ENCODE measurements around the gene SMLR1.
"Not testable (repeated sequence)": the region's sequence is repeated elsewhere in the genome, so short reads cannot be mapped to it uniquely, and the experiment has no call there.

The SMLR1 gene

DNA sequence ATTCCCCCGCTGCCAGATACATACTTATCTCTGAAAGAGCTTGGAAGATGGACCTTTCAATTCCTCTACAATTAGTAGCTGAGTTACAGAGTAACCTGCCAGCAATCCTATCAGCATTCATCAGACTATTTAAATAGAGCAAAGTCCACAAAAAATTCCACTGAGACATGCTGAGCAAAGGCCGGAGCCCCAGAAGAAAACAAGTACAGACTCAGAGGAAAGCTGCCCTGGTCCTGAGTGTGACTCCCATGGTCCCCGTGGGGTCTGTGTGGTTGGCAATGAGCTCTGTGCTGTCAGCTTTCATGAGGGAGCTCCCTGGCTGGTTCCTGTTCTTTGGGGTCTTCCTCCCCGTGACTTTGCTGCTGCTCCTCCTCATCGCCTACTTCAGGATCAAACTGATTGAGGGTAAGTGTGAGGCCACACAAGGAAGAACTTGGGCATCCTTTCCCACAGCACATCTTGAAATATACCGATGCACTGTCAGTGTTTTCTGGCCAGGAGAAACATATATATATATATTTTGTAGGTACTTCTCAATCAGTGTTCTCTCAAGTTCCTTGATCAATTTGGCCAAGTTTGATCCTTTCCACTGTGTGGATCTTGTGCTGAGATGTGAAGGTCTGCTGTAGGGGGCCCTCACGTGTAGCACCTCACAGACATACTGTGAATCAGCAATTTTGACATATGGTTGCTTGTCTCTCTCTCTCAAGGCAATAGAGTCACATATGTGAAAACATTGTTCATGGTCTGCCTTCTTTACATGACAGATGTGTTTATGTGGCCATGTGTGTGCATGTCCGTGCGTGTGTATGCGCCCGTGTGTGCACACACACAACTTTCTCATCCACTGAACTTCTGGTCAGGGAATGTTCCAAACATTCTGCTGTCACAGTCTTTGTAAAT, at the start of gene SMLR1:
SMLR1 (plus strand) TSS at position 160 of the 903 bp plus-strand sequence; CDS start at position 168, 8 bp downstream.
- no peak for DNase-seq

DNA sequence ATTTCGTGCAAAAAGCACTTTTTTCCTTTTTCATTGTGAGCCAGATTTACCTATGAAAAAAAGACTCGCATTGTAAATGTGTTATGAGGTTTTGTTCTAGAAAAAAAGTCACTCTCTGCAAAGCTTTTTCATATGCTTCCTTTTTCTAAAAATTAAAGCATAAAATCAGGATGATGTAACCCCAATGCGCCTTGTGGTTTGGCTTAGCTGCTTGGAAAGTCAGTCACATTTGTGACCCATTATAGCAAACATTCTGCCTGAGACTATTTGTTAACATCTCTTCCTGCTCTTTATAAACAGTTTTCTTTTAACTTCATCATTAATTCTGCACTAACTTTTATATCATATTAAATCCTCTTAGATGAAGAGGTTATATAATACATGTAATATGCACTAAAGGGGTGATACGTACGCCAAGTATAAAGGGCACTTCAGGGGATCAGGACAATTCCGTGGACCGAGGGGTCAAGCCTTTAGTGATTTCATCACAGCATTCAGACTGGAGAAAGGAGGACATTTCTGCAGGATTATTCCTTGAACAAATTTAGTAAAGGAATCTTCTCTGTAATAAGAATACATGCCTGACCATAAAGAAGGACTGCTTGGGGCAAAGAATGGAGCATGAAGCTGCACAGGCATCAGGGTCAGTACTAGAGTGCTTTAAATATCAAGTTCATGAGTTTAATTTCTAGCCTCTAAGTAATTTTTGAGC, 48.1 kb upstream of the SMLR1 start:
- DNase-seq: no peak

DNA sequence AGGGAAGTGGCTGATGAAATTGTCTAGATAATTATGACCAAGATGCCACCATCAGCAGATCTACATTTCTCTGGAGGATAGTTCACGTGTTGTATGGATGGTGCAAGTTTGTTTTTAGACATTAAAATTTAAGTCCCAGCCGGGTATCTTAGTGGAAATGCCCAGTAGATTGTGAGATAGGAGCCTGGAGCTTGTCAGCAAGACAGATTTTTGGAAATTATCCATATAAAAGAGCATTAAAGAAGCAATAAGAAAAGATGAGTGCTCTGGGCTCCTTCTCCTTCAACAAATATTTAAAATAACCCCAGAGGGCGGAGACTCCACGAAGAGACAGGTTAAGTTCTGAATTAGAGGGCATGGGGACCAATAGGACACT, 47.6 kb upstream of the SMLR1 start:
- DNase-seq: no peak

DNA sequence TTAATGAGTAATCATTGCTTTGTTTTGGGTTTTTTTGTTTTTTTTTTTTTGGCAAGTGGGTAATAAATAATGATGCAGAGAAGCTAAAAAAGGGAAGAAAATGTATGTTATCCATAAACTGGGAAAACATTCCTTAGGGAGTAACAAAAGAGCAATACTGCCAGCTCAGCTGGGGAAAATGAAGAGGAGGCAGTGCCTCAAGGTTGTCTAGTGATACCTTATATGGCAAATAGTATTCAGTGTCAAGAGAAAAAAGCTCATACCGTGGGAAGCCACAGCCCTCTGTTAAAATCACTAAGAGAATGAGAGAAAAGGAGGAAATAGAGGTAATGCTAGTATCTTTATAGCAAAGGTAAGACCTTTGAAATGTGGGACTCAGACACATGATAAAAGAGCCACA, 47.1 kb upstream of the SMLR1 start:
- DNase-seq: no peak

DNA sequence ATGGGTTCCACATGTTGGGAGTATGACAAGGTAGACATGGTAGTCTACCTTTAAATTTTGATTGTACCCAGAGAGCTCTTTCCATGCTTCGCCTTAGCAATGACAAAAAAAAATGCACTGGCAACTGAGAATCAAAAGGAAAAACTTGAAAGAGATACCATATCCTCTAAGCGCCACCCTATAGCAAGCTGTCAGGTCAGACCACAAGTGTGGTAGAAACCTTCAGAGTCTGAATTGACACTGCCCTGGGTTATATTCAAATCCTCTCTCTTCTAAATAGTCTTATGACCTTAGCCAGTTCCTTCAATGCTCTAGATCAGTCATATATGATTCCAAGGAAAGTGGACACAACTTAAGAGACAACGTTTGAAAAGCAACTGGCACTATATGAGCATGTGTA, 45.6 kb upstream of the SMLR1 start:
- DNase-seq: no peak

DNA sequence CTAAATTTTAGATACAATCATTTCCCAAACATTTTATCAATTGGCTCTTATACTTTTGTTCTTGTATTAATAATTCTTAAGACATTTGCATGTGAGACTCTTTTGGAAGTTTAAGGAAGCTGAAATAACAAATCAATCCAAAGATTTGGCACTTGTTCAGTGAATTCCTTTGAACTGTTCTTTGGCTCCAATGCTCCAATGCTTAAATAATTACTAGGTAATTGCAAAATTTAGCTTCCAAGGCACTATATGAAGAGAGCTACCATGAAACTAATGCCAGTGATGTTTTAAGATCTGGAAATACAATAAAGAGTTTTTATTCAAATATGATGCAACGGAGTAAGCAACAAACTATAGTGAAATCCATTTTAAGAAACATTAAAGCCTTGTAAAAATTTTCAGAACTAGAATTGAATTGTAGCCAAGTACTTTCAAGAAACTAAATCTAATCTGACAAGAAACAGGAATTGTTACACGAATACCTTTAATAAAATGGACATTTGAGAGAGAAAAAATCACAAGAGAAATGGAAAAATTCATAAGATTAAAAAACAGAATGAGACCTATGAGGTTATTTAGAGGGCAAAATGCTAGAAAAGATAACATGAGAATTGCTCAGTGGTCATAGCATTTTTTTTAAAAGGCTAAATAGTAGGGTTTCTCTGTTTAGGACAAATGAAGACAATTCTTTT, 43.6 kb upstream of the SMLR1 start:
- DNase-seq: no peak

DNA sequence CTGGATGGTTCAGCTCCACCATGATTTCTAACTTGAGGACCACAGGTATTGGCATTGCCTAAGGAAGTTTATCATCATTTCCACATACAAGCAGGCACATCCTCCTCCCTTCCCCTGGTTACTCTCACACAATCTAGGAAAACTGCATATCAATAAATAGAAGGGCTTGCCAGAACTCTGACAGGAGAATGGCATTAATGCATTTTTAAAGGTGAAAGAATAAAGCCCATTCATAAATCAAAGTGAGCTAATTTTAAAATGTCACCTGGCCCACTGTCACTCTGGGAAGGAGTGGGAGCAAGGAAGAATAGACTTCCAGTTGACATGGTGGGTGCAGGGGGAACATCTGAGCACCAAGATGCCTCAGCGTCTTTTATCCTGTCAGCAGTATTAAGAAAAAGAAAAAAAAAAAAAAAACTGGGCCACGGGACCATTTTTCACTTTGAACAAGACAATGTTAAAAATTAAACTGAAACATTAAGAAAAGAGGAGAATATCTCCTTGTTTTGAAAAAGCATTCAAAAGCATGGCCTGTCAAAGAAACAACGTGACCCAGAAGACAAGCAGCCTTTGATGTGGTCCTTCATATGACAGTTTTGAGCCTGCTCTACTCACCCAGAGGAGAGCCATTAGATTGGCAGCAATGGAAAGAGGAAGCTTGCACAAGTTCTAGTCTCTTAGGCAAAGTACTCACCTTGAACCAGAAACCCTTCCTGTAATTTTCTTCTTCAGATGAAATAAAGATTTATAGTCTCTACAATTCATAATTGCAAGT, 39.3 kb upstream of the SMLR1 start:
- no peak for DNase-seq

DNA sequence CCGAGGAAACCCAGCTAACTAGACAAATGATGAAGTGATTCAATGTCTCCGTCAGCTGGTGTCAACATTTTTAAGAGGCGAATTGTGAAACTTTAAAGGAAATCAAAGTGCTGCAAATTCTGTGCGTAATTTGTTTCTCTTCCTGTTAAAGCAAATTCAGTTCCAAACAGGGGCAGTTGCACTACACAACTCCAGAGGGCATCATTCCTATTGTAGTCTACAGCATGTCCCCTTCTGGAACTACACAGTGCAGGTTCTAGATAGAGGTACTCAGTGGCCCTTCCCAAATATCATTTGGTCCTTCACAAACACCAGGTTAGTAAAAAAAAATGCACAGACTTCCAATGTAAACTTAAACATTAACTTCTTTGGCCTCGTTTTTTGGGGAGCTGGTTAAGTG, 38.3 kb upstream of the SMLR1 start:
- DNase-seq: no peak

DNA sequence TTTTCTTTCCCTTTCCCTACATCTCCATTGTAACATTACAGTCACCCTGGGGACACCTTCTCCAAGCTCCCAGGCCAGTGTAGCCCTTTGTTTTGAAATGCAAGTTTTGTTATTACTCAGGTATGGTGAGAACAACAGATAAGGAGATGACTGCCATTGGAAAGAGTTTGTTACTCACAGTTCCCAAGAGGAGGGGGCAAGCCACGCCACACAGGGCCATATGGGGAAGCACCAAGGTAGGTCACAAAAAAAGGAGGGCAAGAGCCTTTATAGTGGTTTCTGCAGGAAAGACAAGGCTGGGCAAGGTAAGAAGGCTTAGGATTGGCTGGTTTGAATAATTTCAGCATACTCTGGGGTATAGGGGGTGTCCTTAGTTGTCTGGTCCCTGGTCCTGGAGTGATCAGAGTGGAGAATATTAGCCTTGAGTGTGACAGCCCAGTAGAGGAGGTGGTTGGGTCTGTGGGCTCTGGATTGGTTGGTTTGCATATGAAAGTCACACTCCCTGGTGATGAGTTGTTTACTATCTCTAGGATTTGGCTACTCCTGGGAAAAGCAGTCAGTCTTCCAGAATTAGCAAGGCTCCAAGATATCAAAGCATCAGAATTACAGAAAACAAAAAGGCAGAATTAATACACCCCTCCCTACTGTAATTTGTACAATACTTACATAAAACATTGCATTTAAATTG, 33.1 kb upstream of the SMLR1 start:
- DNase-seq: no peak

DNA sequence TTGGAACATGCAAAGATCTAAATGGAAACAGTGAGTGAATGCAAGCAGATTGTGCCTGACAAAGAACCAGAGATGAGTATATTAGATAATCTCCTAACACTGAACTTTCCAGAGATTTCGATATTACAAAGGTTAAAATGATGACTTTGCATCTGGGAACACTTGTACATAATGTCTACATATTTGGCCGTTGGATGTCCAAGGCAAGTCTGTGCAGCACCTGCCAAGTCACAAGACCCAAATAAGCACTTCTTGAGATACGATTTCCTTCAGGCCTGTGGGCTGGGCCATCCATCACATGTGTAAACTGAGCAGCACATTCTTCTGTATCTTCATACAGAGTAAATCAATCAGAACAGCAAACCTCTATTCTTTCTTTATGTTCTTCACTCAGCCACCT, 32.5 kb upstream of the SMLR1 start:
- DNase-seq: no peak

DNA sequence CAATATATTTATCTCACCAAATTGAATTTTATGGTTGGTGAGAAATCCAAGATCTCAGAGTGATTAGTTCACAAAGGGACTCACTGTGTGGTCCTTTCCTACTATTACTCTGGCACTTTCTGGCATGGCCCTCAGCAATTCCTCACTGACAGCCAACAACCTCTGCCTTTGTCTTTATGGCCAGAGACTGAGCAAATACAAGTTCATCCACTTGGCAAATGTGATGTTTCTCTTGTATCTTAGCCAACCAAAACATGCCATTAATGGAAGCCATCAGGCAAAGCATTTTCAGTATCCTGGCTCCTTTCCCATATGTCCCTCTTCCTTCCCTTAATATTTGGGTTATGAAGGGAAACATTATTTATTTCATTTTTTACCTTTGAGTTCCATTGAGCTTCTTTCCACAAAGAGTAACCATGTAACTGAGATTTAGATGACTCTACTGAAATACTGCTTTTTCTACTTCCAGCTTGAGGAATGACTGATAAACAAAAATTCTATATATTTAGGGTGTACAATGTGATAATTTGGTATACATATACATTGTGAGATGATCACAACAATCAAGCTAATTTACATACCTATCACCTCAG, 30.8 kb upstream of the SMLR1 start:
- no peak for DNase-seq

DNA sequence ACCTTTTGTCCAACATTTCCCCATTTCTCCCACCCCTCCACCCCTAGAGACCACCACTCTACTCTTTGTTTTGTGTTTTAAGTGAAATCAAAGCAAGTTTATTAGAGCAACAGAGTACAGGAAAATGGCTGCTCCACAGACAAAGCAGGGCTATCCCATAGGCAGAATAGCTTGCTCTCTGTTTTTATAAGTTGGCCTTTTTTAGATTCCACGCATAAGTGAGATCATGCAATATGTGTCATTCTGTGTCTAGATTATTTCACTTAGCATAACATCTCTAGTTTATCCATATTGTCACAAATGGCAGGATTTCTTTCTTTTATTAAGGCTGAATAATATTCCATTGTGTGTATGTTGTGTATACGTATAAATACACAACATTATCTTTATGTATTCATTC, 30.1 kb upstream of the SMLR1 start:
- DNase-seq: no peak

DNA sequence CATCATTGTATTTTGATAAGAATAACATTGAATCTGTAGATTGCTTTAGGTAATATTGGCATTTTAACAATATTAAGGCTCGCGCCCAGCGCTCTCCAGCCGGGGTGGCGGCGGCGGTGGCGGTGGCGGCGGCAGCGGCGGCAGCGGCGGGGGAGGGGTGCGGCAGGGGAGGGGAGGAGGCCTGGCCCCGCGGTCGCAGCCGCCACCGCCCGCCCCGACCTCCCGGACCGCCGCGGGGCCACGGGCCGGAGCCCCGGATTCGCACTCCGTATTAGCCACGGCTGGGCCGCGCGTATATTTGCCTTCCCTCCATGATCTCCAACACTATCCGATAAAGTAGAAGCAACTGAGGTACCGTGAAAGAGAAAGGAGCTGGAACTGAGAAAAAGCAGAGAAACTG, 25.8 kb upstream of the SMLR1 start:
- not testable (repeated sequence) for DNase-seq

DNA sequence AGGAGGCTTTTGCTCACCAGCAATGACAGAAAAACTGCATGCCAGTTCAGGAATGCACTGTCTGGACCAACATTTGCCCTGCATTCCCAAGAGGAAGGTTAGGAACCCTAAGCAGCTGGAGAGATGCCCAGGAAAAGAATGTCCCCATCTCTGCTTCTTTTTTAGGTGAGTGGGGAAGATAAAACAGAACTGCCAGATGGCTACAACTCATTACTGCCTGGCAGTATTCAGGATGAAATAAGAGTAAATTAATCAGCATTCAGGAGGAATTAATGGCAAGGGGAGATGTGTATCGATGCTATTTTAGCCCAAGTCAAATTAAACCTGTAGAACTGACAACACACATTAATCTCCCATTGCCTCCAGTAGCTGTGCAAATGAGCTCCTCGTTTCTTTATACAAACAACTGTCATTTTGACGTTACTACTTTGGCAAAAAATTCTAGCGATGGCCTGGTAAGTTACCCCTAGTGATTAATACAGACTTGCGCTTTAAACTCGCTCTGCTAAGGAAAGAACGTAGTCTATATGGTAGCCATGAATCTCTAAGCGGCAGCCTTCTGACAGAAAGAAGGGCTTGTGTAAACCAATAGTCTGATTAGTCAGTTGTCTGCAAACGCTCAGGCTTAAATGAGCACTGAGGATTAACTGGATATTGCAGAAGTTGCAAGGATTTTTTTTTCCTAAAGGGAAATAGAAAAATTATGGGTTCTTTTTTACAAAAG, 16.7 kb upstream of the SMLR1 start:
- DNase-seq: no peak

DNA sequence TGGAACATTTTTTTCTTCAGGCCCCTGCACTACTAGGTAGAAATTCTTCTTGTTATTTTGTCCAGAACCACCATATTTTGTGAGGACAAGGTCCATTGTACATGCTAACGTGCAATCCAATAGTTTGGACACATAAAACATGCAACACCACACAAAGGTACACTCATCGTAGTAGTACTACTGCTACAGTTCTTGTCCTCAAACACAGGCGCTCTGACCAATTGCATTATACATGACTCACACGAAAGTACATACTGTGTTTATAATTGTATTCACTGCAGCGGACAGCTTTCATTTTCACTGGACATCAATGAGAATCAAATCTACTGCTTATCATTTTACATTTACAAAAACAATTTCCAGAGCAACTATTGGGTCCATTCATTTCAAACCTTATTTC, 15.3 kb upstream of the SMLR1 start:
- no peak for DNase-seq

DNA sequence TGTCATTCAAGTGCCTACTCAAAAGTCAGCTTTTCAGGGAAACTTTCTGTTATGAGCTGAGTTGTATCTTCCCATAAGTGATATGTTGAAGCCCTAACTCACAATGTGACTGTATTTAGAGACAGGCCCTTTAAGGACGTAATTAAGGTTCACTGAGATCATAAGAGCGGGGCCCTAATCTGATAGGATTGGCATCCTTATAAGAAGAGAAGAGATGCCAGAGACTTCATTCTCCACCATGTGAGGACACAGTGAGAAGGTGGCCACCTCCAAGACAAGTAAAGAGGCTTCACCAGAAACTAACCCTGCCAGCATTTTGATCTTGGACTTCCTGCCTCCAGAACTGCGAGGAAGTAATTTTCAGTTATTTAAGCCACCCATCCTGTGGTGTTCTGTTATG, 12.7 kb upstream of the SMLR1 start:
- no peak for DNase-seq

DNA sequence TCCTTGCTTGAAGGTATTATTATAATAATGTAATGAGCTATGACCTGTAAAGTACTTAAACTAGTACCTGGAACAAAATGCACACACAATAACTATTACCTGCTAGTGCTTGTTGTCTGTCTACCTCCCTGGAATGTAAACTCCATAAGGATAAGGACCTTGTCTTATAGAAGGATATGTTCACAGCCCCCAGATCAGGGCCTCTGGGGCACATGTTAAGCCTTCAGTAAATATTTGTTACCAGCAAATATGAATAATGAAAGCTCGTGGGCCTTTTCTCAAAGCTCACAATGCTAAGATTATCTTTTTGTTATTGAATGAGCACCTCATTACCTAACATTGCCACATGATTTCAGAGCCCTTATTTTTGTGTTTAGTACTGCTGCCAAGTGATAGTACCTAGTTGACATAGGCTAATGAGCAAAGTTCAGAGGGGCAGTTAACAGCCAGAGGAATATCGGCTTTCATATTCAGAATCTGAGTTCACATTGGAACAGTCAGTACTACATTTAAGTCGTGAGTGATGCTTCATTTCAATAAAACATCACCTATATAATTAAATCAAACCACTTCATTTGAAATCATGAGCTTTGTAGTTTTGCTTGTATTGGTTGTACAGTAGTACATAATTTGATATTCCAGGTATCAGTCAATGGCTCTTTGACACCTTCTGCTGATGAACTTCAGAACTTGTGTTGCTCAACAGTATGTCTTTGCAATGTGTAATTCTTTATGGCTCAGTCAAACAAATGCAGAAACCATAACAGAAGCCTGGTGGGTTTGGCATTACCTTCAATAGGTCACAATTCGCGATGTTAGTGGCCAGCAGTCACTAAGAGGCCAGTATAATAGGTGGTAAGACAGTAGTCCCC, 11.8 kb upstream of the SMLR1 start:
- DNase-seq: no peak

DNA sequence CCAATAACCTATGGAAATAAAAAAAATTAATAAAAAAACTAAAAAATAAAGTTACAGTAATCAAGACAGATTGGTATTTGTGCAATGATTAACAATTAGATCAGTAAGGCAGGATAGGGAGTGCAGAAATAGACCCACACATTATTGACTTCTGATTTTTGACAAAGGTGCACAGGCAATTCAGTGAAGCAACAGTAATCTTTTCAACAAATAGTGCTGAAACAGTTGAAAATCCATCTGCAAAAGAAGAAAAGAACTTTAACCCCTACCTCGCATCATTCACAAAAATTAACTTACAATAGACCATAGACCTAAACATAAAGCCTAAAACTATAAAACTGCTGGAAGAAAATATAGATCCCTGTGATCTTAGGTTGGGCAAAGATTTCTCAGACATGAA, 4.5 kb upstream of the SMLR1 start:
- no peak for DNase-seq

DNA sequence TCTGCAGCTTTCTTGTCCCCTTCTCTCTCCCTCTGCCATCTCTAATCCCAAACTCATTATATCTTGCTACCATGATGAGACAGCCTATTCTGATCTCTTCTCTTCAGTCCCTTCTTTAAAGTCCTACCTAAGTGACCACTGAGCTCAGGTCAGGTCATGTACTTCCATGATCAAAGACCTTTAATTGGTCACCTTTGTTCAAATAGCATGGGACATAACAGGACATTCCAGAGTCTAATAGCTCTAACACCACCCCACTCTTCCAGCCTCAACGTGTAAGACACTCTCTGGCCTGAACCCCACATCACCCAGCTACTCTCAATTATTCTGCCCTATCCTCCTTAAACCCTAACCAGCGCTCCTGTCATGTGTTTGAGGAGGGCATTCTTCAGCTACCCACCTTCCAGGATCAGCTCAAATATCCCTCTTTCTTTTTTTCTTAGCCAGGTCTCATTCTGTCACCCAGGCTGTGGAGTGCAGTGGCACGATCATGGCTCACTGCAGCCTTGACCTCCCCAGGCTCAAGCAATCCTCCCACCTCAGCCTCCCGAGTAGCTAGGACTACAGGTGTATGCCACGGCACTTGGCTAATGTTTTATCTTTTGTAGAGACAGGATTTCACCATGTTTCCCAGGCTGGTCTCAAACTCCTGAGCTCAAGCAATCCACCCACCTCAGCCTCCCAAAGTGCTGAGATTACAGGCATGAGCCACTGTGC, 2.1 kb upstream of the SMLR1 start:
- no peak for DNase-seq

Data from activated CD4-positive, alpha-beta T cell treated with anti-CD3 and anti-CD28 coated beads, Interleukin-10, Interleukin-2, amounts not matched to agents 100 ng/mL and 50 ng/mL, durations not matched to agents 16 hours and 8 hours (primary cell).